Spleen (tissue), 7 donors: ENCODE measurements around the gene CCDC107.

Experiments used
- POLR2A ChIP-seq, 3 donors: fragments of 450-650 bp; IDR thresholded peaks; one replicate each; pipeline ENCODE4 v1.5.1; 2017; ENCODE audit warnings: antibody characterized with exemption in 3 of 3, mild to moderate bottlenecking in 1 of 3
- POLR2AphosphoS5 ChIP-seq, 3 donors: sonication (generic); formaldehyde crosslinking; IDR thresholded peaks; one replicate each; pipeline ENCODE4 v1.5.1; 2017; ENCODE audit warnings: antibody characterized with exemption in 3 of 3
- TF ChIP-seq, protein P1 (sequence below), 11 experiments: fragments of 200-600 bp in 7 of 11; fragments of 450-650 bp in 4 of 11; sonication (generic) in 4 of 11; IDR thresholded peaks in 8 of 11; conservative IDR thresholded peaks in 3 of 11; 1 replicate in 7 of 11; 2 replicates in 4 of 11; pipeline versions ENCODE4 v1.4.0 to v1.8.0; 2016 to 2021; ENCODE audit warnings: antibody characterized with exemption in 11 of 11, inconsistent platforms in 4 of 11, mild to moderate bottlenecking in 1 of 11
- donor health status: DM: no; HTN: no; CAD: no; lungs with moderate emphysema.
- donor health status: DM: no; HTN: no; CAD: no.
- donor health status: DM: no; HTN: no; CAD: no.

- TF ChIP-seq, protein P1, sequence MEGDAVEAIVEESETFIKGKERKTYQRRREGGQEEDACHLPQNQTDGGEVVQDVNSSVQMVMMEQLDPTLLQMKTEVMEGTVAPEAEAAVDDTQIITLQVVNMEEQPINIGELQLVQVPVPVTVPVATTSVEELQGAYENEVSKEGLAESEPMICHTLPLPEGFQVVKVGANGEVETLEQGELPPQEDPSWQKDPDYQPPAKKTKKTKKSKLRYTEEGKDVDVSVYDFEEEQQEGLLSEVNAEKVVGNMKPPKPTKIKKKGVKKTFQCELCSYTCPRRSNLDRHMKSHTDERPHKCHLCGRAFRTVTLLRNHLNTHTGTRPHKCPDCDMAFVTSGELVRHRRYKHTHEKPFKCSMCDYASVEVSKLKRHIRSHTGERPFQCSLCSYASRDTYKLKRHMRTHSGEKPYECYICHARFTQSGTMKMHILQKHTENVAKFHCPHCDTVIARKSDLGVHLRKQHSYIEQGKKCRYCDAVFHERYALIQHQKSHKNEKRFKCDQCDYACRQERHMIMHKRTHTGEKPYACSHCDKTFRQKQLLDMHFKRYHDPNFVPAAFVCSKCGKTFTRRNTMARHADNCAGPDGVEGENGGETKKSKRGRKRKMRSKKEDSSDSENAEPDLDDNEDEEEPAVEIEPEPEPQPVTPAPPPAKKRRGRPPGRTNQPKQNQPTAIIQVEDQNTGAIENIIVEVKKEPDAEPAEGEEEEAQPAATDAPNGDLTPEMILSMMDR (IDR thresholded peaks at IDR 0.05 in 8 of 11, conservative IDR thresholded peaks at IDR 0.05 in 3 of 11), result no peak
- peak in 1 of 3 donors; percentile 26 for TF ChIP-seq POLR2AphosphoS5 (IDR thresholded peaks at IDR 0.05)
- TF ChIP-seq POLR2A (IDR thresholded peaks at IDR 0.05), result no peak
Observed at GRCh38 chr9:35636135-35636876, 21.8 kb upstream of the CCDC107 start.
